ENCODE results near the gene TUSC2.

TUSC2 gene

DNA sequence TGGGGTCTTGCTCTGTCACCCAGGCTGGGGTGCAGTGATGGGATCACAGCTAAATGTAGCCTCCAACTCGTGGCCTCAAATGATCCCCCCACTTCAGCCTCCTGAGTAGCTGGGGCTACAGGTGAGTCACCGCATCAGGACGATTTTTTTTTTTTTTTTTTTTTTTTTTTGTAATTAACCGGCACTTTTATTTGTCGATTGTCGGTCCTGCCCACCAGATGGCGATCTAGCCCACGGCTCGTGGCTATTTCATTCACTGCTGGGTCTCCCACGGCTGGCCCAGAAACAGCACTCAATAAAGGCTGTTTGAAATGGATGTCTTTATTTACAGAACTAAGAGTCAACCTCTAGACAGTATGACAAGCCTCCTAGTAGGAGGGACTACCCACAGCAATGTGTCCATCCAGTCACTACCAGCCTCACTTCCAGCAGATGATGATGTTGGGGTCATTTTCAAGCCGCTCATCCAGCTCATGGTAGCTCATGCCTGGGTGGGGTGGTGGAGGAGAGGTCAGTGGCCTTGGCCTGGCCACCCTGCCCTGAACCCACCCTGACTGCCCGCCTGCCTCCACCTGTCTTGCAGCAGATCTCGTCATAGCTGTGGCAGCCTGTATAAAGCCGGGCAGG lies 19.3 kb upstream of the TUSC2 start:
- TF ChIP-seq, protein P1, sequence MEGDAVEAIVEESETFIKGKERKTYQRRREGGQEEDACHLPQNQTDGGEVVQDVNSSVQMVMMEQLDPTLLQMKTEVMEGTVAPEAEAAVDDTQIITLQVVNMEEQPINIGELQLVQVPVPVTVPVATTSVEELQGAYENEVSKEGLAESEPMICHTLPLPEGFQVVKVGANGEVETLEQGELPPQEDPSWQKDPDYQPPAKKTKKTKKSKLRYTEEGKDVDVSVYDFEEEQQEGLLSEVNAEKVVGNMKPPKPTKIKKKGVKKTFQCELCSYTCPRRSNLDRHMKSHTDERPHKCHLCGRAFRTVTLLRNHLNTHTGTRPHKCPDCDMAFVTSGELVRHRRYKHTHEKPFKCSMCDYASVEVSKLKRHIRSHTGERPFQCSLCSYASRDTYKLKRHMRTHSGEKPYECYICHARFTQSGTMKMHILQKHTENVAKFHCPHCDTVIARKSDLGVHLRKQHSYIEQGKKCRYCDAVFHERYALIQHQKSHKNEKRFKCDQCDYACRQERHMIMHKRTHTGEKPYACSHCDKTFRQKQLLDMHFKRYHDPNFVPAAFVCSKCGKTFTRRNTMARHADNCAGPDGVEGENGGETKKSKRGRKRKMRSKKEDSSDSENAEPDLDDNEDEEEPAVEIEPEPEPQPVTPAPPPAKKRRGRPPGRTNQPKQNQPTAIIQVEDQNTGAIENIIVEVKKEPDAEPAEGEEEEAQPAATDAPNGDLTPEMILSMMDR (IDR thresholded peaks at IDR 0.05): peak; percentile 22
- Histone ChIP-seq H3K27ac (peak overlapping the region; percentile 45), H3K4me3 (ENCODE audit: low read depth in 1 of 2, low read length in 1 of 2) (no peak overlapping the region), H3K27me3 (no peaks in the 10 kb centered on the region), H3K9me3 (no peaks in the 10 kb centered on the region), H3K36me3 (peaks cover 21% of the 10 kb centered on the region), H3K4me1 (ENCODE audit: control insufficient read depth in 1 of 2, insufficient read depth in 1 of 2, low read depth in 1 of 2, low read length in 1 of 2) (peaks cover 53 to 54% of the 10 kb centered on the region in 2 experiments)

DNA sequence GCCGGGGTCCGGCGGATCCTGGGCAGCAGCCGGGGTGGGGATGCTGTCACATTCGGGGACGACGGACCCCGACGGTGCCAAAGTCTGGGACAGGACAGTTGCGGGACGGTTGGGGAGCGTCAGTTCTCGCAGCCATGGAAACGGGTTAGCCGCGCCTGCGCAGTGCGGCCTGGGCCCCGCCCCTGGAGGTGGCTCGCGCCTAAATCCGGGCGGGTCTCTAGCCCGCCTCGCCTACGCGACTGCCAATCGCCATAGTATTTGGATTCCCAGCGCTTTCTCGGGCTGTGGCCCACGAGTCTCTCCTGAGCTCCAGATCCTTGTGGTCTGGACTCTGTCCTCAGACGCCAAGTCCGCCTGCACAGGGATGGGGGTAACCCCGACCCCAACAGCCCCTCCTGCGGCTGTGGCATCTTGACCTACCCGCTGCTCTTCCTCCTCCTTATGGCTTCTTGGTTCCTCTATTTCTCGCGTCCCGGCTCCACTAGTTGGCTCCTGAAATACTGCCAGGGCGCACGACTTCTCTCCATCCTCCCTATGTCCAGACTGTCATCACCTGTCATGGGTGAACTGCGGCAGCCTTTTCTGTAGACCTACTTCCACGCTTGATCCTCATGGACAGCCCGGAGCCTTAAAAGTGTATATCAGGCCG lies 17.7 kb upstream of the TUSC2 start, which contains the start of gene ZMYND10:
ZMYND10 (minus strand) TSS at position 147 of the 649 bp plus-strand sequence. CDS start 153 bp downstream, outside the sequence.
- peak within 1 kb of the TSS; percentile 53 to 67 for H3K4me3 ChIP-seq (ENCODE audit: low read depth in 1 of 2, low read length in 1 of 2)
- peaks cover 59 to 61% of the 10 kb centered on the region in 2 experiments for H3K4me1 ChIP-seq (ENCODE audit: control insufficient read depth in 1 of 2, insufficient read depth in 1 of 2, low read depth in 1 of 2, low read length in 1 of 2)
- TF ChIP-seq, protein P1 (IDR thresholded peaks at IDR 0.05): no peak
- H3K27me3 ChIP-seq: no peaks in the 10 kb centered on the region
- peaks cover 14% of the 10 kb centered on the region for H3K36me3 ChIP-seq
- H3K27ac ChIP-seq: peak within 1 kb of the TSS; percentile 58
- H3K9me3 ChIP-seq: no peaks in the 10 kb centered on the region

- peak overlapping the region; percentile 53 to 67 for H3K4me3 ChIP-seq (ENCODE audit: low read depth in 1 of 2, low read length in 1 of 2)
- peaks cover 60 to 63% of the 10 kb centered on the region in 2 experiments for H3K4me1 ChIP-seq (ENCODE audit: control insufficient read depth in 1 of 2, insufficient read depth in 1 of 2, low read depth in 1 of 2, low read length in 1 of 2)
These were observed 17.0 kb upstream of the TUSC2 start for GRCh38 chr3:50345008-50345407.

DNA sequence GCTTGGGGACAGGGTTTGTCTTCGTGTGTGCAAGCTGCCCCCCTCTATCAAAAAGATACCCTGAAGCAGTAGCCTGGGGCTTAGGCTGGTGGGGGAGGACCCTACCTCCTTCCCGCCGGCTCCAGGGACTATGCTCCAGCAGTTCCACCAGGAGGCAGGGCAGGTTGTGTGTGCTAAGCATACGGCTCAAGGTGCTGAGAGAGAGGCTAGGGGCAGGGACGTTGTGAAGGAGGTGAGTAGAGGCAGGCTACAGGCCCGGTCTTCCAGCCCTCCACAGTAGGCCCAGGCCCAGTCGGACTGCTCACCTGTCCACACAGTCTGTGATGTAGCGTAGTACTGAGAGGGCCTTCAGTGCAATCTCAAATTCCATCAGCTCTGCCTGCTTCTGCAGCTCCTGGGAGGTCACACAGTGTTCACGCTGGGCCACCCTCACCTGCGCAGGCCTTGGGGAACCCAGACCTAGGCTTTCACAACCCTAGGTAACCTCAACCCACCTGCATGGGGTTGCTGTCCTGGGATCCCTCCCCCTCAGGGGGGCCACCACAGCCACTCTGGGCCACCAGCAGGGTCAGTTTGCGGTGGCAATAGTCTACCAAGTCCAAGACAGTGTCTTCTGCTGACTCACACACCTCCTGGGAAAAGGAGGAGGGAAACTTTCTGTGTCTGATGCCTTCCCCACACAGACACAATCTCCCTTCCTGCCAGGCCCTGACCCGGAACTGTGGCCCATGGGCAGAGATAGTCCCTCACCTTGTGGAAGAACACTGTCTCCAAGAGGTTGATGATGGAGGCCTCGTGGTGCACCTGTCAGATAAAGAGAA lies 15.0 kb upstream of the TUSC2 start:
- Histone ChIP-seq H3K9me3 (no peaks in the 10 kb centered on the region), H3K4me3 (ENCODE audit: low read depth in 1 of 2, low read length in 1 of 2) (no peak overlapping the region), H3K27me3 (no peaks in the 10 kb centered on the region), H3K36me3 (peaks cover 6% of the 10 kb centered on the region), H3K27ac (peak overlapping the region; percentile 100), H3K4me1 (ENCODE audit: control insufficient read depth in 1 of 2, insufficient read depth in 1 of 2, low read depth in 1 of 2, low read length in 1 of 2) (peaks cover 67 to 72% of the 10 kb centered on the region in 2 experiments)
- TF ChIP-seq, protein P1 (IDR thresholded peaks at IDR 0.05): no peak

More at GRCh38 chr3:50345008-50345407, 17.0 kb upstream of the TUSC2 start:
- no peaks in the 10 kb centered on the region for H3K27me3 ChIP-seq
- TF ChIP-seq, protein P1 (IDR thresholded peaks at IDR 0.05): no peak
- no peak overlapping the region for H3K27ac ChIP-seq
- no peaks in the 10 kb centered on the region for H3K9me3 ChIP-seq
- peaks cover 14% of the 10 kb centered on the region for H3K36me3 ChIP-seq

DNA sequence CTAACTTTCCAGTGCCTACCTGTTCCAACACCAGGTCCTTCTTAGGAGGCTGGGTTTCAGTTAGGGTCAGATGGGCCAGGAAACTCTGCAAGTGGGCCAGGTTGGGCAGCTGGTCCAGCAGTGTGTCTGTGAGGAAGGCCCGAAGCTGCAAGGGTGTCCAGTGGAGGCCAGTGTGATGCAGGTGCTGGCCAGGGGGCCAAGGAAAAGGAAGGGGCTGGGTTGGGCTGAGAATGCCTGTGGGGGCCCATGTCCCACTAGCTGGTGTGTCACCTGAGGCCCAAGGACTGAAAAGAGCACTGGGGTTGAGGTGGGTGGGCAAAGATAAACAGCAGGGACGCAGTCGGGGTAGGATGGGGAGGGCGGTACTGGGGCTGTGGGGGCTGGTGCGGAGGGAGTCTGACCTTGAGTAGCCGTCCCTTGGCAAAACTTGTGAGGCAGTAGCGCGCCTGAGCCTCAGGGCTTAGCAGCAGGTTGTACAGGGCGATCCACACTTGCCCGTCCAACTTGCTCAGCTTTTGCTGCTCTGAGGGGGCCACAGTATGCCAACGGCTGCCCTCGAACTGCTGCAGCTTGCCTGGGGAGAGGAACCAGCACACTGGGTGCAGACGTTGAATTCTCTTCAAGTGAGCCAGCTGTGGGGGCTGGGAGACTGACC lies 14.1 kb upstream of the TUSC2 start:
- Histone ChIP-seq H3K4me1 (ENCODE audit: control insufficient read depth in 1 of 2, insufficient read depth in 1 of 2, low read depth in 1 of 2, low read length in 1 of 2) (peaks cover 71 to 79% of the 10 kb centered on the region in 2 experiments), H3K4me3 (ENCODE audit: low read depth in 1 of 2, low read length in 1 of 2) (peak overlapping the region; percentile 91 to 93), H3K27me3 (no peaks in the 10 kb centered on the region), H3K36me3 (no peaks in the 10 kb centered on the region), H3K27ac (peak overlapping the region; percentile 100), H3K9me3 (no peaks in the 10 kb centered on the region)
- TF ChIP-seq, protein P1 (IDR thresholded peaks at IDR 0.05): no peak
